HEK293 (cell line): ENCODE results near the gene ASTN2.

Experiments
- CTCF ChIA-PET: fragments of 350-600 bp; formaldehyde crosslinking; extraction: SDS; loops from one replicate; lab custom pipeline; 2021; ENCODE audit warnings: antibody characterized with exemption; lab: Yijun Ruan, JAX
- POLR2A ChIA-PET: fragments of 300-600 bp; formaldehyde crosslinking; extraction: SDS; loops from one replicate; lab custom pipeline; 2020; ENCODE audit warnings: antibody characterized with exemption, inconsistent platforms; lab: Yijun Ruan, JAX
- H3K27ac ChIP-seq: fragments of 200-500 bp; sonication (Bioruptor generic); 2 replicates; pipeline ENCODE4 v1.5.1; 2014; ENCODE audit warnings: low read depth, low read length, control low read depth, inconsistent platforms; ENCODE audit errors: extremely low read depth
- H3K36me3 ChIP-seq, 2 experiments: fragments of 200-500 bp in 1 of 2; sonication (Bioruptor generic) in 1 of 2; 1 replicate in 1 of 2; 2 replicates in 1 of 2; pipeline ENCODE4 v1.5.1; 2014 to 2017; ENCODE audit warnings: inconsistent platforms in 2 of 2, low read length in 2 of 2; ENCODE audit not compliant: control insufficient read depth in 2 of 2, insufficient read depth in 1 of 2
- H3K4me1 ChIP-seq: fragments of 200-500 bp; sonication (Bioruptor generic); 2 replicates; pipeline ENCODE4 v1.5.1; 2014; ENCODE audit warnings: mild to moderate bottlenecking, low read length, inconsistent platforms; ENCODE audit not compliant: control insufficient read depth, insufficient read depth
- H3K4me3 ChIP-seq: 2 replicates; pipeline ENCODE4 v1.5.1; 2011; ENCODE audit warnings: low read depth, mild to moderate bottlenecking, control low read depth, low read length, moderate library complexity
- H3K9me3 ChIP-seq: fragments of 200-500 bp; sonication (Bioruptor generic); 2 replicates; pipeline ENCODE4 v1.5.1; 2014; ENCODE audit warnings: low read depth, low read length, inconsistent platforms; ENCODE audit not compliant: control insufficient read depth, insufficient read depth
- ATF2 ChIP-seq: fragments of 450-650 bp; formaldehyde crosslinking; IDR thresholded peaks from 2 replicates; pipeline ENCODE4 v1.5.1; 2016; ENCODE audit warnings: missing biosample characterization, missing genetic modification characterization, low read depth
- BCL11B ChIP-seq: fragments of 450-650 bp; formaldehyde crosslinking; IDR thresholded peaks from 2 replicates; pipeline ENCODE4 v1.5.1; 2016; ENCODE audit warnings: low read depth, missing biosample characterization, missing genetic modification characterization
- BCL6B ChIP-seq: fragments of 450-650 bp; formaldehyde crosslinking; IDR thresholded peaks from 2 replicates; pipeline ENCODE4 v1.5.1; 2017; ENCODE audit warnings: missing biosample characterization, missing genetic modification characterization
- GLI4 ChIP-seq: fragments of 450-650 bp; formaldehyde crosslinking; IDR thresholded peaks from 2 replicates; pipeline ENCODE4 v1.5.1; 2016; ENCODE audit warnings: missing biosample characterization, missing genetic modification characterization
- IKZF3 ChIP-seq: fragments of 450-650 bp; IDR thresholded peaks from 2 replicates; pipeline ENCODE4 v1.5.0; 2018; ENCODE audit warnings: missing biosample characterization, mild to moderate bottlenecking, missing genetic modification characterization, moderate library complexity
- KLF10 ChIP-seq: fragments of 450-650 bp; IDR thresholded peaks from 2 replicates; pipeline ENCODE4 v1.5.1; 2018; ENCODE audit warnings: missing biosample characterization, mild to moderate bottlenecking, missing genetic modification characterization
- KLF7 ChIP-seq: fragments of 450-650 bp; formaldehyde crosslinking; IDR thresholded peaks from 2 replicates; pipeline ENCODE4 v1.5.1; 2016; ENCODE audit warnings: missing biosample characterization, missing genetic modification characterization, borderline replicate concordance
- MZF1 ChIP-seq: fragments of 450-650 bp; formaldehyde crosslinking; IDR thresholded peaks from 2 replicates; pipeline ENCODE4 v1.5.1; 2017; ENCODE audit warnings: missing biosample characterization, missing genetic modification characterization, borderline replicate concordance
- SALL2 ChIP-seq: fragments of 450-650 bp; formaldehyde crosslinking; IDR thresholded peaks from 2 replicates; pipeline ENCODE4 v1.5.0; 2017; ENCODE audit warnings: missing biosample characterization, mild to moderate bottlenecking, missing genetic modification characterization, borderline replicate concordance
- SP2 ChIP-seq: fragments of 450-650 bp; formaldehyde crosslinking; IDR thresholded peaks from 2 replicates; pipeline ENCODE4 v1.5.1; 2016; ENCODE audit warnings: missing biosample characterization, missing genetic modification characterization
- WT1 ChIP-seq: fragments of 450-650 bp; formaldehyde crosslinking; IDR thresholded peaks from 2 replicates; pipeline ENCODE4 v1.5.1; 2016; ENCODE audit warnings: missing biosample characterization, missing genetic modification characterization
- ZBTB21 ChIP-seq: fragments of 450-650 bp; formaldehyde crosslinking; IDR thresholded peaks from 2 replicates; pipeline ENCODE4 v1.5.1; 2017; ENCODE audit warnings: missing biosample characterization, missing genetic modification characterization
- ZFHX2 ChIP-seq: fragments of 450-650 bp; formaldehyde crosslinking; conservative IDR thresholded peaks from 2 replicates; pipeline ENCODE4 v1.5.1; 2016; ENCODE audit warnings: missing biosample characterization, missing genetic modification characterization
- ZFP37 ChIP-seq: fragments of 450-650 bp; formaldehyde crosslinking; IDR thresholded peaks from 2 replicates; pipeline ENCODE4 v1.5.1; 2016; ENCODE audit warnings: missing biosample characterization, missing genetic modification characterization
- ZNF175 ChIP-seq: fragments of 450-650 bp; formaldehyde crosslinking; IDR thresholded peaks from 2 replicates; pipeline ENCODE4 v1.5.1; 2016; ENCODE audit warnings: missing biosample characterization, missing genetic modification characterization
- ZNF23 ChIP-seq: fragments of 450-650 bp; formaldehyde crosslinking; IDR thresholded peaks from 2 replicates; pipeline ENCODE4 v1.5.1; 2016; ENCODE audit warnings: missing biosample characterization, missing genetic modification characterization, borderline replicate concordance
- ZNF423 ChIP-seq: fragments of 450-650 bp; formaldehyde crosslinking; IDR thresholded peaks from 2 replicates; pipeline ENCODE4 v1.5.1; 2016; ENCODE audit warnings: missing biosample characterization, missing genetic modification characterization
- ZNF510 ChIP-seq: fragments of 450-650 bp; formaldehyde crosslinking; IDR thresholded peaks from 2 replicates; pipeline ENCODE4 v1.5.1; 2018; ENCODE audit warnings: mild to moderate bottlenecking, missing genetic modification characterization, missing biosample characterization; ENCODE audit not compliant: insufficient replicate concordance
- ZNF561 ChIP-seq: fragments of 450-650 bp; IDR thresholded peaks from 2 replicates; pipeline ENCODE4 v1.5.1; 2018; ENCODE audit warnings: missing biosample characterization, missing genetic modification characterization, borderline replicate concordance
- ZNF621 ChIP-seq: fragments of 450-650 bp; formaldehyde crosslinking; IDR thresholded peaks from 2 replicates; pipeline ENCODE4 v1.5.1; 2017; ENCODE audit warnings: missing biosample characterization, missing genetic modification characterization
- ZNF623 ChIP-seq: fragments of 450-650 bp; formaldehyde crosslinking; IDR thresholded peaks from 2 replicates; pipeline ENCODE4 v1.5.1; 2016; ENCODE audit warnings: missing biosample characterization, missing genetic modification characterization
- ZNF639 ChIP-seq: fragments of 450-650 bp; formaldehyde crosslinking; IDR thresholded peaks from 2 replicates; pipeline ENCODE4 v1.5.1; 2016; ENCODE audit warnings: missing biosample characterization, missing genetic modification characterization
- ZNF768 ChIP-seq: fragments of 450-650 bp; formaldehyde crosslinking; IDR thresholded peaks from 2 replicates; pipeline ENCODE4 v1.5.1; 2018; ENCODE audit warnings: missing biosample characterization, mild to moderate bottlenecking, missing genetic modification characterization
- ZNF777 ChIP-seq: fragments of 450-650 bp; formaldehyde crosslinking; IDR thresholded peaks from 2 replicates; pipeline ENCODE4 v1.5.1; 2017; ENCODE audit warnings: missing biosample characterization, missing genetic modification characterization, borderline replicate concordance
- ZSCAN16 ChIP-seq: fragments of 450-650 bp; formaldehyde crosslinking; IDR thresholded peaks from 2 replicates; pipeline ENCODE4 v1.5.1; 2016; ENCODE audit warnings: missing biosample characterization, missing genetic modification characterization

Gene ASTN2

DNA sequence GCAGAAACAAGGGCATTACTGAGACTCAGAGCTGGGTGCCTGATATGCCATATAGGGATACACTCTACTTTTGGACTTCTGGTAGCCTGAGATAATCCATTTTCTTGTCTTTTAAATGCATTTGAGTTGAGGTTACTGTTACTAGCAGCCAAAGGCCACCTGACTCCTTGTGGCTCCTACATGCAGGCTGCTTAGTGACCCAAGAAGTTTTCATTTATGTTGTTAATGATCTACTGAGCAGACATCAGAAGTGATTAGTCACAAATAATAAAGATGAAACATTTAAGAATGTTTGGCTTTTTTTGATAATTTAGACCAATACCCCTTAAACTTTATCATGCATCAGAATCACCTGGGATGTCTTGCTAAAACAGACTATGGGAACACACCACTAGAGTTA, 899.3 kb downstream of the ASTN2 start (continued):
- TF ChIP-seq ZFP37 (tag by site-specific recombination) (no peak), ZBTB21 (tag by site-specific recombination) (no peak), IKZF3 (tag by site-specific recombination) (no peak), ZNF639 (tag by site-specific recombination) (no peak), ZNF510 (no peak), ZSCAN16 (no peak)

DNA sequence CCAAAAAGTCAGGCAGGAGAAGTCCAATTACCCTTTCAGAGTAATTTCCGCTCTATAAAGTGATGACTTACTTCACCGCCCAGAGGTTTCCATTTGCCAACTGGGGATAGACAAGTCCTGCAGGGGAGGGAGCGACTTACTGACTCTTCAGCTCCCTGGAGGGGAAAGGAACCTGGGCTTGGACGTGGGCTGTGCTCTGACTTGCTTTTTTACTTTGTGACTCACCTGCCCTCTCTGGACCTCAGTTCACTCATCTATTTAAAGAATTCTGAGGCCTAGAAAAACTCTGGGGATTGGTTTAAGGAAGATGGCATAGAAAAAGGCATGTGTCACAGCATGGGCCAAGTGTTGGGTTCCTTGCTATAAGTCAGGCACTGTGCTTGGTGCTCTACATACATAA, 908.2 kb downstream of the ASTN2 start:
- H3K4me1 ChIP-seq = no peaks in the 10 kb centered on the region
- H3K4me3 ChIP-seq = no peak overlapping the region
- POLR2A ChIA-PET = no interaction called here
- no peaks in the 10 kb centered on the region for H3K9me3 ChIP-seq
- H3K27ac ChIP-seq = no peak overlapping the region
- H3K36me3 ChIP-seq = no peaks in the 10 kb centered on the region
- CTCF ChIA-PET = interaction anchor here (0.6 kb wide), 1 partner anchor 11 kb away, joined by 3 read pairs; no protein-coding TSS in a partner anchor
- no peak for TF ChIP-seq KLF10 (tag by site-specific recombination)
- no peak for TF ChIP-seq SALL2 (tag by site-specific recombination)
- TF ChIP-seq ZNF621 (tag by site-specific recombination) = no peak
- no peak for TF ChIP-seq KLF7
- no peak for TF ChIP-seq BCL6B (tag by site-specific recombination)
- TF ChIP-seq BCL11B (tag by site-specific recombination) = no peak
- no peak for TF ChIP-seq ATF2 (tag by site-specific recombination)
- TF ChIP-seq GLI4 (tag by site-specific recombination) = no peak
- TF ChIP-seq ZNF561 (tag by site-specific recombination) = no peak
- TF ChIP-seq SP2 (tag by site-specific recombination) = no peak
- no peak for TF ChIP-seq ZFHX2
- TF ChIP-seq ZNF777 = no peak
- TF ChIP-seq MZF1 (tag by site-specific recombination) = no peak

DNA sequence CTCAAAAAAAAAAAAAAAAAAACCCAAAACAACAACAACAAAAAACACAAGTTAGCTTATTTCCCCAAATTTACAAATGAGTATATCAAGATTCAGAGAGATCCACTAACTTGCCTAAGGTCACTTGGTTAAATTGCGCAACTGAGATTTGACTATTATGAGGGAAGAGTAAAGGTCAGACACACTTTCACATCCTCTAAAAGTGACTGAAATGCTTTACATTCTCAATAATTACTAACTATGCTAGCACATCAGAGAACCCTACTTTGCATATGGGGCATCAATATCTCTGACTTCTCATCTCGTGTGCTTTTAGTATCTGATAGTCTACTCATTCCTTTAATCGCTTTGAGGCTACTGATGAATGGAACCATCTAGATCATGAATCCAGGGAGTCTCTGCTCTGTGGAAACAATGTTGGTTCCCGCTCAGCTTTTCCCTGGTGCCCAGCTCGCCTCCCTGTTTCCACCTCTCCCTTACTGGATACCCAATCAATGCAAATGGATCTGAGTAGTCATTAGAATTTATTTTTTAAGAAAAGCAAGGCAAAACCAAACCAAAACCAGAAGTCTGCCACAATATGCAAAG, 909.9 kb downstream of the ASTN2 start:
- Histone ChIP-seq H3K9me3 (no peaks in the 10 kb centered on the region), H3K4me1 (no peaks in the 10 kb centered on the region), H3K27ac (no peak overlapping the region), H3K4me3 (no peak overlapping the region), H3K36me3 (no peaks in the 10 kb centered on the region)
- ChIA-PET CTCF (interaction anchor here (0.9 to 1.2 kb wide), 1 partner anchor 10 kb away, joined by 5 to 6 read pairs; no protein-coding TSS in a partner anchor), POLR2A (no interaction called here)
- TF ChIP-seq WT1 (tag by site-specific recombination) (no peak), ZNF175 (tag by site-specific recombination) (no peak), ZNF23 (no peak), ZNF768 (no peak), ZNF623 (tag by site-specific recombination) (no peak), ZNF423 (tag by site-specific recombination) (no peak)
